GM19238 (cell line): ENCODE measurements around the gene EXOSC6.
"Not testable (repeated sequence)": the region's sequence is repeated elsewhere in the genome, so short reads cannot be mapped to it uniquely, and the experiment has no call there.

Source experiments
- DNase-seq: peaks from one replicate; pipeline ENCODE4 v3.0.0; 2011; ENCODE audit warnings: low spot score; ENCODE audit not compliant: insufficient read length

EXOSC6 gene

GRCh38 chr16:70199170-70199569 lies 52.6 kb downstream of the EXOSC6 start:
- DNase-seq = not testable (repeated sequence)

DNA sequence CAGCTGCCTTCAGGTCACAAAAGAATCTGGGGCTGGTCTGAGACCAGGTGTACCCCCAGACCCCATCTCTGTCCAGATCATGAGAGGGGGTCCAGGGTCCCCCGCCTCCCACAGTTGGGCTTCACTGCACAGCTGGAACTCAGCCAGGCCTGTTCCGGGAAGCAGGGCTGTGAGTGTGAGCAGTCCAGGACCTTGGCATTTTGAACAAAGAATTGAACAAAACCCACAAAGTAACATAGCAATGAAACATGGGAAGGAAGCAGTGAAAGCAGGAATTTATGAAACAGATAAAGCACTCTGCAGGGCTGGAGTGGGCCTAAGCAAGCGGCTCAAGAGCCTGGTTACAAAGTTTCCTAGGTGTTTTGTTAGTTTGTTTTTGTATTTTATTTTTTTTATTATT lies 53.1 kb downstream of the EXOSC6 start:
- not testable (repeated sequence) for DNase-seq

- not testable (repeated sequence) for DNase-seq
Observed at GRCh38 chr16:70198230-70198629, 53.5 kb downstream of the EXOSC6 start.

DNA sequence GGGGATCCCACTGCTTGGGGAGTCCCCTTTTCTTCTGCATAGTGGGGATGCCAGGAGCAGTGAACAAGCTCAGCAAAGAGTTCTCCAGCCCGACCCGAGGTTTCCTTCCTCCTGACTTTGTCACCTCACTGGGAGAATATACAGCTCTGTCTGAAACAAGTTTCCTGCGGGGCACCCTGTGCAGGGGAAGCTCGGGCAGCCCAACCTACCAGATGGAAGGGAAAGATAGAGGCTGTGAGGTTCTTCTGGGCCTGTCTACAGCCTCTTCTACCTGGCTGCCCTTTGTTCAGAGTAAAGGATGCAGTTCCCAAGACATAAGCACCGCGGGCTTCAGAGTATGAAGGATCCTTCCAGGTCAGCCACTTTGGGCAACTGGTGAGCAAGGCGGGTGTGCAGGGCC lies 54.1 kb downstream of the EXOSC6 start:
- DNase-seq = not testable (repeated sequence)
